DMS153 treated with DMSO at 0.1 percent for 48 hours (cell line): Measurements from ENCODE around the gene TADA2B.

Source experiments
- DNase-seq: peaks from one replicate; lab custom pipeline; 2025; ENCODE audit not compliant: unreplicated experiment; lab: John Stamatoyannopoulos, UW

Gene TADA2B

GRCh38 chr4:7107166-7107905 is 64.2 kb downstream of the TADA2B start:
- no peak for DNase-seq
